ENCODE measurements around the gene SETBP1. TPM values are rescaled to one million over a fixed set of nuclear protein-coding genes. Genes with fewer than 3 reads are reported as not detected.

SETBP1 gene
- total RNA-seq, 1 donor from 2014 or later, result 25.8 TPM

DNA sequence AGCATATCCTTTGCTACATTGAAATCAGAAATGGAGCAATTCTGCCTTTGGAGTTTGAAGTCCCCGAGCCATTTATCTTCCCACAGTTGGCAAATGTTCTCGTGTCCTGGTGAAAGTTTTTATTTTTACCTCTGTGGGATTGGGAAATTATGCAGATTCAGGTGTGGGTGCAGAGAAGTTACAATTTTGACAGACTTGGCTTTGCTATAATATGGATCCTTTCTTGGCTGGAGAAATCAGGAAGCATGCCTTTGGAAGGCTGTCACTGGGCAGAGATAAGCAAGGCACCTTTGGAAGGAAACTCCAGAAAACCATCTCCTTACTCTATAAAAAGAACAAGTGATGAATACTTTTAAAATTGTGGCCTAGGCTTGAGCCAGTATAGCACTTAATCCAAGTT, 278.3 kb downstream of the SETBP1 start:
- H3K36me3 ChIP-seq, result no peaks in the 10 kb centered on the region
- H3K9me3 ChIP-seq, result no peaks in the 10 kb centered on the region
- ATAC-seq (no peak), DNase-seq (no peak)
- no peaks in the 10 kb centered on the region for H3K27me3 ChIP-seq (ENCODE audit: low read depth)
- no peak overlapping the region for H3K27ac ChIP-seq
- no peak for TF ChIP-seq CTCF (IDR thresholded peaks at IDR 0.05)
- H3K4me1 ChIP-seq, result no peaks in the 10 kb centered on the region
- intact Hi-C loops (cut with DNase I), result no loop called here
- H3K4me3 ChIP-seq, result no peak overlapping the region

DNA sequence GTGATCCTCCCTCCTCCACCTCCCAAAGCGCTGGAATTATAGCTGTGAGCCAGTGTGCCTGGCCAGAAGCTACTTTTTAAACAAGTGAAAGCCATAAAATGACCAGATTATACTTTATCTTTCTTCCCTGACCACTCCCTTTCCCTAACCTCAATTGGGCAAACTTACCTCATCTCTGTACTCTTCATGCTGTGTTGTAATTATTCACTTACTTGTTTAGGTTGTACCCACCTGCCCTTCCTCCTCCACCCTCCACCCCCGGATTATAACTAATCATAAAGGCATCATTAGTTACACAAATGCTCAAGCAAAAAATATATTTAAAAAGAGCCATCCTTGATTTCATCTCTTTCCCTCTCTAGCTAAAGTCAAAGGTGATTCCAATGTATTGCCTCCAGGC, 279.9 kb downstream of the SETBP1 start:
- intact Hi-C loops (cut with DNase I), result no loop called here
- Histone ChIP-seq H3K27ac (no peak overlapping the region), H3K9me3 (no peaks in the 10 kb centered on the region), H3K4me1 (no peaks in the 10 kb centered on the region), H3K27me3 (ENCODE audit: low read depth) (no peaks in the 10 kb centered on the region), H3K4me3 (no peak overlapping the region), H3K36me3 (no peaks in the 10 kb centered on the region)
- TF ChIP-seq CTCF (IDR thresholded peaks at IDR 0.05), result no peak
- ATAC-seq (no peak), DNase-seq (no peak)

DNA sequence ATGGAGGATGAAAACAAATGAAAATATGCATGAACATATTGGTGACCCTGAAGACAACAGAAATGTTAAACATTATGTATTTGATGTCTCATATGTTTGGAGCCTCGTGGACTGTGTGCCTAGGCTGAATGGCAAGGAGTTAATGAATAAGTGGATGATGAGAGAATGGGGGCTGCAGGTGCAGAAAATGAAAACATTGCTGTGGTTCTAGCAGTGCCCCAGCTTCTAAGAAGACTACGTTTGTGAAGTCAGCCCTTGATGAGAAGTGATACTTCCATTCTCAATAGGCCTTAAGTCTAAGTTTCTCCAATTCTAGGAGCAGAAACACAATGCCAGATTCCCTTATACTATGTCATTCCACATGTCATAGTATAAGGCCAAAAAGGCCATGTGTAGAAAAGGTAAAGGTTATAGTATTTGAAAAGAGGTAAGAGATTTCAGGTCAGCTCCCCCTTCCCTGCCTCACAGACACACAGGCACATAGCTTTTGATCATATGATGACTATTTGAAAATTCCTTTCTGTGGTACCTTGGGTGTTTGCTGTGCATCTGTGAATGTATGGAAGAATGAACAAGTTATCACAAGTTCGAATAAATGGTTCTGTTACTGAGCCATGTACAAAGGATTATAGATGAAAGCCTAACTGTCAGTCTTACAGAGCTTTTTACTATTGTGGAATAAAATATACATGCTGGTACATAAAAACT, 280.8 kb downstream of the SETBP1 start:
- H3K36me3 ChIP-seq, result no peaks in the 10 kb centered on the region
- H3K4me3 ChIP-seq, result no peak overlapping the region
- H3K27me3 ChIP-seq (ENCODE audit: low read depth), result no peaks in the 10 kb centered on the region
- intact Hi-C loops (cut with DNase I), result no loop called here
- H3K9me3 ChIP-seq, result no peaks in the 10 kb centered on the region
- ATAC-seq (no peak), DNase-seq (no peak)
- no peak for TF ChIP-seq CTCF (IDR thresholded peaks at IDR 0.05)
- no peak overlapping the region for H3K27ac ChIP-seq
- H3K4me1 ChIP-seq, result no peaks in the 10 kb centered on the region

DNA sequence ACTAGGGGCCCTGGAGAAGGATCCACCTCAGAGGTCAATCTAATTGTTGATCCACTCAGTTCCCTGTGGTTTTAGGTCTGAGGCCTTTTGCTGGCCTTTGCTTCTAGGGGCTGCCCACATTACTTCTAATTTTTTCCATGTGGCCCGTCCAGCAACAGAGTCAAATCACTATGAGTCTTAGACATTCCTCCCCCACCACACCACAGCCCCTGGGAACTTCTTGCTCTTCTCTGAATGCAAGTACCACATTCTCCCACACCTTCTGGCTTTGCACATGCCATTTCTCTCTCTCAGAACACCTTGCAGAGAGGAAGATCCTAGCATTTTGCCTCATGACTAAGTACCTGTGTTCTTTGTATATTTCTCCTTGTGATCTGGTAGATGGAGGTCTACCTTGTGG, 286.9 kb downstream of the SETBP1 start:
- H3K36me3 ChIP-seq, result no peaks in the 10 kb centered on the region
- no peaks in the 10 kb centered on the region for H3K9me3 ChIP-seq
- no peak for TF ChIP-seq CTCF (IDR thresholded peaks at IDR 0.05)
- H3K4me1 ChIP-seq, result peaks cover 4% of the 10 kb centered on the region
- DNase-seq, result no peak
- intact Hi-C loops (cut with DNase I), result no loop called here
- H3K27me3 ChIP-seq (ENCODE audit: low read depth), result no peaks in the 10 kb centered on the region
- H3K27ac ChIP-seq, result no peak overlapping the region
- H3K4me3 ChIP-seq, result no peak overlapping the region
- ATAC-seq, result no peak

DNA sequence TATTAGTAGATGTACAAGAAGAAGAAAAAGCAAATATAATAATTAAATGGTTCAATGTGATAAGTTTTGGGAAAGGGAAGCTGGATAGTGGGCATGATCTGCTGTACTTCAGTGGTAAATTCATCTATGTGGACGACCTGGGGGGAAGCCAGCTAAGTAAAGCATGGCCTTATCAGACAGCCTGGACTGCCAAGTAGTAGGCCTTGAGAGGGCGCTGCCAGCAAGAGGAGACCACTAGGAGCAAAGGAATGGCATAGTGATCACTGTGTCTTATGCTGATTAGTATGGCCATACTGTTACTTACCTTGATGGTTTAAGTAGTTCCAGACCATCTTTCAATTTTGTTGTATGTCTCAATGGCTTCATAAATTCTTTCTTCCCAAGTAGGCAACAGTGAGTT, 287.6 kb downstream of the SETBP1 start:
- H3K27me3 ChIP-seq (ENCODE audit: low read depth), result no peaks in the 10 kb centered on the region
- H3K4me1 ChIP-seq, result peaks cover 4% of the 10 kb centered on the region
- TF ChIP-seq CTCF (IDR thresholded peaks at IDR 0.05), result no peak
- intact Hi-C loops (cut with DNase I), result no loop called here
- H3K4me3 ChIP-seq, result no peak overlapping the region
- ATAC-seq, result no peak
- no peak overlapping the region for H3K27ac ChIP-seq
- H3K9me3 ChIP-seq, result no peaks in the 10 kb centered on the region
- DNase-seq, result no peak
- no peaks in the 10 kb centered on the region for H3K36me3 ChIP-seq

All from lower lobe of right lung (tissue), 2 donors.